NT2/D1 (cell line): ENCODE measurements around the gene TSC22D3.

Experiments
- YY1 ChIP-seq: IDR thresholded peaks from 2 replicates; pipeline ENCODE4 v1.6.1; 2011; ENCODE audit not compliant: insufficient read length, insufficient read depth
- ZNF274 ChIP-seq: IDR thresholded peaks from 2 replicates; pipeline ENCODE4 v1.6.1; 2011; ENCODE audit warnings: mild to moderate bottlenecking, low read depth, low read length

- no peak for TF ChIP-seq YY1
- no peak for TF ChIP-seq ZNF274
Observed at GRCh38 chrX:107758231-107758766, 17.3 kb downstream of the TSC22D3 start.
